Tibial artery (tissue), 4 donors: Measurements from ENCODE around the gene TMEM204.

ENCODE experiments used
- DNase-seq, 2 donors: peaks; one replicate each; pipeline ENCODE4 v3.0.0-alpha.2; 2019
- H3K27ac ChIP-seq, 2 donors: fragments of 200-600 bp; sonication (generic) in 1 of 2; 1 replicate in 1 of 2; 2 replicates in 1 of 2; pipeline ENCODE4 v1.5.1; 2018 to 2019; ENCODE audit warnings: mild to moderate bottlenecking in 1 of 2
- H3K27me3 ChIP-seq, 2 donors: fragments of 200-600 bp; sonication (generic) in 1 of 2; one replicate each; pipeline versions ENCODE4 v1.5.1 to v1.6.0; 2016 to 2019
- H3K36me3 ChIP-seq, 3 donors: fragments of 200-600 bp; sonication (generic) in 2 of 3; one replicate each; pipeline ENCODE4 v1.5.1; 2016 to 2019; ENCODE audit warnings: mild to moderate bottlenecking in 2 of 3
- H3K4me1 ChIP-seq, 4 donors: fragments of 200-600 bp; sonication (generic) in 2 of 4; 1 replicate in 3 of 4; 2 replicates in 1 of 4; pipeline ENCODE4 v1.5.1; 2016 to 2019
- H3K4me3 ChIP-seq, 2 donors: fragments of 200-600 bp; sonication (generic) in 1 of 2; 1 replicate in 1 of 2; 2 replicates in 1 of 2; pipeline ENCODE4 v1.5.1; 2018 to 2019; ENCODE audit warnings: mild to moderate bottlenecking in 2 of 2
- H3K9me3 ChIP-seq, 3 donors: fragments of 200-600 bp; sonication (generic) in 1 of 3; one replicate each; pipeline ENCODE4 v1.5.1; 2016 to 2019
- intact Hi-C: fragments of 100-400 bp; cut with DNase I; formaldehyde crosslinking; loops from one replicate; pipeline ENCODE4 v1.15.0; 2023; ENCODE audit warnings: low total_unique reads
- TF ChIP-seq, protein P1 (sequence below), 2 experiments: fragments of 200-600 bp in 1 of 2; fragments of 450-650 bp in 1 of 2; IDR thresholded peaks; one replicate each; pipeline ENCODE4 v1.5.1; 2017 to 2019; ENCODE audit warnings: antibody characterized with exemption in 2 of 2, mild to moderate bottlenecking in 1 of 2, moderate library complexity in 1 of 2

The TMEM204 gene

DNA sequence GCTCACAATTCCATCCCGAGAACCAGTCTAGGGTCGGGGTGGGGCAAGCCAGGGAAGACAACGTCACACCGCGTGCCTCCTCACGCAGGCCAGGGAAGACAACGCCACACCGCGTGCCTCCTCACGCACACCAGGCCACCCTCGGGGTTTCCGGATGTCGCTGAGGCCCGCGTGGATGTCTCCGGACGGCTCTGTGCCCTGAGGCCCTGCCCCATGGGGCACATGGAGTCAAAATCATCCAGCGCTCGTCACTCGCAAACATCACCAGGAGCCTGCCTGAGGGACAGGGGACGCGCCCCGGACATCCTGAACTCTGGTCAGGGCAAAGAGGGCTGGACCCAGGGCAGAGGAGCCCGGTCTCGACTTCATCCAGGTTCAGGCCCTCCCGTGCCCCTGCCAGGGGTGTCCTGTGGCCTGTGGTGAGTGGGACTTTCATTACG is 3.7 kb downstream of the TMEM204 start:
- no peaks in the 10 kb centered on the region for H3K9me3 ChIP-seq
- peak overlapping the region in 1 of 2 donors; percentile 73 for H3K4me3 ChIP-seq
- H3K36me3 ChIP-seq, result peaks cover 45 to 71% (median 66%) of the 10 kb centered on the region in 3 donors
- no peaks in the 10 kb centered on the region for H3K27me3 ChIP-seq
- no peak for DNase-seq
- TF ChIP-seq, protein P1, sequence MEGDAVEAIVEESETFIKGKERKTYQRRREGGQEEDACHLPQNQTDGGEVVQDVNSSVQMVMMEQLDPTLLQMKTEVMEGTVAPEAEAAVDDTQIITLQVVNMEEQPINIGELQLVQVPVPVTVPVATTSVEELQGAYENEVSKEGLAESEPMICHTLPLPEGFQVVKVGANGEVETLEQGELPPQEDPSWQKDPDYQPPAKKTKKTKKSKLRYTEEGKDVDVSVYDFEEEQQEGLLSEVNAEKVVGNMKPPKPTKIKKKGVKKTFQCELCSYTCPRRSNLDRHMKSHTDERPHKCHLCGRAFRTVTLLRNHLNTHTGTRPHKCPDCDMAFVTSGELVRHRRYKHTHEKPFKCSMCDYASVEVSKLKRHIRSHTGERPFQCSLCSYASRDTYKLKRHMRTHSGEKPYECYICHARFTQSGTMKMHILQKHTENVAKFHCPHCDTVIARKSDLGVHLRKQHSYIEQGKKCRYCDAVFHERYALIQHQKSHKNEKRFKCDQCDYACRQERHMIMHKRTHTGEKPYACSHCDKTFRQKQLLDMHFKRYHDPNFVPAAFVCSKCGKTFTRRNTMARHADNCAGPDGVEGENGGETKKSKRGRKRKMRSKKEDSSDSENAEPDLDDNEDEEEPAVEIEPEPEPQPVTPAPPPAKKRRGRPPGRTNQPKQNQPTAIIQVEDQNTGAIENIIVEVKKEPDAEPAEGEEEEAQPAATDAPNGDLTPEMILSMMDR (IDR thresholded peaks at IDR 0.05), result no peak
- no peak overlapping the region for H3K27ac ChIP-seq
- intact Hi-C loops, result no loop called here
- peaks cover 0 to 63% (median 41%) of the 10 kb centered on the region in 4 donors for H3K4me1 ChIP-seq

DNA sequence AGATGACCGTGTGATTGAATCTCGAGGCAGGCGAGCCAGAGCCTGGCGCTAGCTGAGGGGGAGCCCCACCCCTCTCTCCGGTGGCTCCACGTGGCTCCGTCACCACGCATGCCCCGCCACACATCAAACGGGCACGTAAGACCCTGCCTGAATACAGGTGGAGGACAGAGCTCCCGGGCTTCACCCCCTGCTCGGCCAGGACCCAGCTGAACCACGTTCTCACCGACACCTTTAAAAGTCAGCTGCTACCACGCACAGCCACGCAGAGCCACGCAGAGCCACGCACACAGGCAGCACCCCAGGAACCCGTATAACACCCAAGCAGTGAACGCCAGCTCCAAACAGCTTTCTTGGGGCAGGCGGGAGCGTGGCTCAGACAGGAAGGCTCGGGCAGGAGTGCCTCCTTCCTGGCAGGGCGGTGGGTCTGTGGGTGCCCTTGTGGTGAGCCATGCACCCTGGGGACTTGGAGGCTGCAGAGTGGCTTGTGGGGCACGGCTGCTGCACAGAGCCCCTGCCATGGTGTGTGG is 4.4 kb downstream of the TMEM204 start:
- peak overlapping the region in 1 of 2 donors; percentile 73 for H3K4me3 ChIP-seq

DNA sequence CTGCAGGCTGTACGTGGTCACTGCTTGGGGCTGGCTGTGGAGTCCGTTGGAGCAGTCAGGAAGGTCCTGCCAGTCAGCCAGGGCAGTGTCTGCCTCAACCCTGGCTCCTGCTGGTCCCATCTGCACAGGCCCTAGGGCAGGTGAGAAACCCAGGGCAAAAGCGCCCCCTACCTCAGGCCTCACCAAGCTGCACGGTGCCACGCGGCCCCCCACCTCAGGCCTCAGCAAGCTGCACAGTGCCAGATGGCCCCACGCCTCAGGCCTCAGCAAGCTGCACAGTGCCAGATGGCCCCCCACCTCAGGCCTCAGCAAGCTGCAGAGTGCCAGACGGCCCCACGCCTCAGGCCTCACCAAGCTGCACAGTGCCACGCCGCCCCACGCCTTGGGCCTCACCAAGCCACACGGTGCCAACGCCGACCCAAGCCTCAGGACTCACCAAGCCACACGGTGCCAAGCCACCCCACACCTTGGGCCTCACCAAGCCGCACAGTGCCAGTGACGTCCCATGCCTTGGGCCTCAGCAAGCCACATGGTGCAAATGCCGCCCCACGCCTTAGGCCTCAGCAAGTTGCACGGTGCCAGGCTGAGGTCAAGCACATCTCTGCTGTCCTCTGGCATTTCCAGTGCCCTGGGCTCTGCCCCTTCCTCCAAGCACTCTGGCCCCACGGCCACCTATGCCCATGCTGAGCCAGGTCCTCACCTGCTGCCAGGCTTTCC is 5.5 kb downstream of the TMEM204 start:
- H3K4me1 ChIP-seq, result peaks cover 0 to 67% (median 37%) of the 10 kb centered on the region in 4 donors
- no peak overlapping the region for H3K4me3 ChIP-seq
- no peak for DNase-seq
- no peaks in the 10 kb centered on the region for H3K9me3 ChIP-seq
- TF ChIP-seq, protein P1 (IDR thresholded peaks at IDR 0.05), result no peak
- intact Hi-C loops, result no loop called here
- no peak overlapping the region for H3K27ac ChIP-seq
- no peaks in the 10 kb centered on the region for H3K27me3 ChIP-seq
- H3K36me3 ChIP-seq, result peaks cover 49 to 83% (median 76%) of the 10 kb centered on the region in 3 donors

More for the DNA sequence above, 4.4 kb downstream of the TMEM204 start:
- TF ChIP-seq, protein P1 (IDR thresholded peaks at IDR 0.05), result no peak
- Histone ChIP-seq H3K36me3 (peaks cover 49 to 77% (median 73%) of the 10 kb centered on the region in 3 donors), H3K4me1 (peaks cover 0 to 63% (median 37%) of the 10 kb centered on the region in 4 donors), H3K9me3 (no peaks in the 10 kb centered on the region), H3K27me3 (no peaks in the 10 kb centered on the region), H3K27ac (no peak overlapping the region)
- DNase-seq, result no peak
- intact Hi-C loops, result no loop called here

DNA sequence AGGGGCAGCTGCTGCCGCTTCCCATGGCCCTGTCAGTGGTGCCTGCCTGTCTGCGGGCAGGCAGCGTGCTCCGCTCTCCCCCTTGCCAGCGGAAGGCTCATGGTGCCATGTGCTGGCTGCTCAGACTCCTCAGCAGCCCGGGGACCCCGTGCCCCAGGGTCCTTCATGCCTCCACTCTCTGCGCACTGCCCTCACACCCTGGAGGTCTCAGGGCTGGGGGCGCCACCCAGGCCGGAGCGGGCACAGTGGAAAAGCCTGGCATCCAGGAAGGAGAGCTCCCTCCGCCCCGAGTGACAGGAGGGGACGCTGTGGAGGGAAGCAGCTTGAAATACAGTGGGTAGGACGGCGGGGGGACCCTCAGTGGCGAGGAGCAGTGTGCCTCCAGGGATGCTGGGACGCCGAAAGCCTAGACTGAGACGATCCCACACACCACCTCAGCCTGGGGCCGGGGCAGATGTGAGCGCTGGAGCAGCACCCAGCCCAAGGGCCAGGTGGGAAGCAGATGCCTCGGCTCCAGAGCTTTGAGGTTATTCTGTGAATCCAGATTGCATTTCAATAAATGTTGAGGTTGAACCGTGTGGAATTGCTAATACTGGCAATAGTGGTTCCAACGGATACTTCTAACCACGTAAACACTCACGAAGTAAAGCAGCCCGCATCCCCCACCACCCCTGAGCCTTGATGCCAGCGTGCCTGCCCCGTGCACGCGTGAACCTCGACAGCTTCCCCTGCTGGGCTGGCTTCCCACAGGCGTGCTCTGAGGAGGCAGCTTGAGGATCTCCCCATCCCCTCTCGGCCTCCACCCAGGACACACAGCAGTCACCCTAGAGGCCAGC is 6.5 kb downstream of the TMEM204 start:
- Histone ChIP-seq H3K4me1 (peaks cover 0 to 67% (median 35%) of the 10 kb centered on the region in 4 donors), H3K4me3 (no peak overlapping the region), H3K36me3 (peaks cover 49 to 83% (median 76%) of the 10 kb centered on the region in 3 donors), H3K27me3 (no peaks in the 10 kb centered on the region), H3K9me3 (no peaks in the 10 kb centered on the region), H3K27ac (no peak overlapping the region)
- TF ChIP-seq, protein P1 (IDR thresholded peaks at IDR 0.05), result no peak
- intact Hi-C loops, result no loop called here
- no peak for DNase-seq

DNA sequence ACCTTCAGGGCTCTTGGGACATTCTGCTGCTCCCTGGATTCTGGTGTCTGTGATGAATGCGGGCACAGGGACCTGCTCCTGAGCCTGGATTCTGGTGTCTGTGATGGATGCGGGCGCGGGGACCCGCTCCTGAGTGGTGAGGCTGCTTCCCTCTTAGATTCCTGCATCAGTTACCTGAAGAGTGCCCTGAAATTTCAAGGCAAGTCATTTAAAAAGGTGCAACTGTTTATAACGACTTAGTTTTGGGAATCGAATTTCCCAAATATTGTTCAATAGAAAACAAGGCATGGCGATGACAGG is 7.0 kb downstream of the TMEM204 start:
- Histone ChIP-seq H3K27me3 (no peaks in the 10 kb centered on the region), H3K36me3 (peaks cover 44 to 83% (median 73%) of the 10 kb centered on the region in 3 donors), H3K4me3 (no peak overlapping the region), H3K27ac (no peak overlapping the region), H3K9me3 (no peaks in the 10 kb centered on the region), H3K4me1 (peaks cover 0 to 67% (median 37%) of the 10 kb centered on the region in 4 donors)
- intact Hi-C loops, result no loop called here
- TF ChIP-seq, protein P1 (IDR thresholded peaks at IDR 0.05), result no peak
- no peak for DNase-seq
